SH-SY5Y (cell line): ENCODE data around the gene VWC2L.

Source experiments
- GATA2 ChIP-seq: IDR thresholded peaks from 2 replicates; pipeline ENCODE4 v1.6.1; 2011; ENCODE audit warnings: mild to moderate bottlenecking, low read depth, low read length
- GATA3 ChIP-seq: IDR thresholded peaks from 2 replicates; pipeline ENCODE4 v1.6.1; 2011; ENCODE audit warnings: low read depth, mild to moderate bottlenecking, low read length, moderate library complexity

DNA sequence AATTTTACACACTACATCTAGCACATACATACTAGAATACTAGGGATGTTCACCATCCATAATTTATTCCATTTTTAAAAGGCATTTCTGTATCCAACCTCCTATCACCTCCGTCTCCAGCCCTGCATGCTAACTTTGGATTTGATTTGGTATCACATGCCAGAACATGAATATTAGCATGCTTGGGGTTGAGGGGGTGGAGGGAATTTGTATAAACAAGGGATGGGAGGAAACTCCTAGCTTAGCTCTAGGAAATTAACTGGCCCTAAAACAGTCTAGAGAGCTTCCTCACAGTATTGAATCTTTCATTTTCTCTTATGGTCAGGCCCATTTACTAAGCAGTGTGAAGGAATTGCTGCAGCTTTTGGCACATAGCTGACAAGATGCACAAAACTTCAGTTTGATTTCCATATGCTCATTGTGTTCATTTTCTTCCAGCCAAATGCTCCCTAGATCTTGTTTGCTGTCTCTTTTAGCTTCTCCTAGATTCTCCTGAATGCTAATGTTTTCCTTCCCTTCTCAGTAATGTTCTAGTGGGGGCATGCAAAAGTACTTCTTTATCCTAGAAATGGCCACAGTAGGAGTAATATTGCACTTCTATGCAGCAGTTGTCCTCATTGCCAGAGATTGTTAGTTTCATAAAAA is 135.2 kb downstream of the VWC2L start:
- no peak for TF ChIP-seq GATA3
- no peak for TF ChIP-seq GATA2
